Fibroblast of lung (primary cell): ENCODE data around the gene ADIRF. TPM values are rescaled to one million over a fixed set of nuclear protein-coding genes. Genes with fewer than 3 reads are reported as not detected.
A peak's percentile ranks its signal among the peaks of the same experiment; 100 is the strongest.
"Not testable (repeated sequence)": the region's sequence is repeated elsewhere in the genome, so short reads cannot be mapped to it uniquely, and the experiment has no call there.

ENCODE experiments used
- DNase-seq, 2 donors: peaks; one replicate each; pipeline versions ENCODE4 v3.0.0 to v3.0.0-alpha.2; 2010; ENCODE audit warnings: low read depth in 2 of 2
- H2AFZ ChIP-seq: 2 replicates; pipeline ENCODE4 v1.5.1; 2012; ENCODE audit warnings: low read length, control low read depth, inconsistent platforms
- H3K27ac ChIP-seq: 2 replicates; pipeline ENCODE4 v1.5.1; 2011; ENCODE audit warnings: low read length, control low read depth; ENCODE audit not compliant: insufficient read depth
- H3K27me3 ChIP-seq: 2 replicates; pipeline ENCODE4 v1.5.1; 2011; ENCODE audit warnings: mild to moderate bottlenecking, low read length; ENCODE audit not compliant: control insufficient read depth, insufficient read depth
- H3K36me3 ChIP-seq: 2 replicates; pipeline ENCODE4 v1.5.1; 2011; ENCODE audit warnings: low read length; ENCODE audit not compliant: control insufficient read depth, insufficient read depth
- H3K4me1 ChIP-seq: 2 replicates; pipeline ENCODE4 v1.5.1; 2011; ENCODE audit warnings: low read length; ENCODE audit not compliant: control insufficient read depth, insufficient read depth; ENCODE audit errors: extremely low read depth
- H3K4me2 ChIP-seq: 2 replicates; pipeline ENCODE4 v1.5.1; 2011; ENCODE audit warnings: low read length, control low read depth; ENCODE audit not compliant: insufficient read depth; ENCODE audit errors: extremely low read depth
- H3K4me3 ChIP-seq, 4 experiments: fragments of 200-600 bp in 1 of 4; sonication (generic) in 1 of 4; replicated peaks in 1 of 4; 2 replicates each; pipeline ENCODE4 v1.5.1; 2011 to 2016; ENCODE audit warnings: low read length in 4 of 4, low read depth in 3 of 4, mild to moderate bottlenecking in 3 of 4, control low read depth in 2 of 4, inconsistent platforms in 1 of 4, mixed read lengths in 1 of 4; ENCODE audit not compliant: insufficient read depth in 1 of 4; ENCODE audit errors: control extremely low read depth in 1 of 4
- H3K79me2 ChIP-seq: 2 replicates; pipeline ENCODE4 v1.5.1; 2012; ENCODE audit warnings: mild to moderate bottlenecking, low read length, inconsistent platforms; ENCODE audit not compliant: control insufficient read depth, insufficient read depth
- H3K9ac ChIP-seq: 2 replicates; pipeline ENCODE4 v1.5.1; 2011; ENCODE audit warnings: mild to moderate bottlenecking, low read length, control low read depth; ENCODE audit not compliant: insufficient read depth
- H3K9me3 ChIP-seq: 2 replicates; pipeline ENCODE4 v1.5.1; 2012; ENCODE audit warnings: low read depth, low read length; ENCODE audit not compliant: control insufficient read depth, insufficient read depth
- H4K20me1 ChIP-seq: 2 replicates; pipeline ENCODE4 v1.5.1; 2011; ENCODE audit warnings: low read length; ENCODE audit not compliant: control insufficient read depth, insufficient read depth; ENCODE audit errors: extremely low read depth
- EZH2 ChIP-seq: IDR thresholded peaks from 2 replicates; pipeline ENCODE4 v1.5.1; 2012; ENCODE audit warnings: low read length, control low read depth, mild to moderate bottlenecking; ENCODE audit errors: missing control alignments
- polyA plus RNA-seq, 2 donors: library from polyadenylated mRNA; depleted of rRNA in 1 of 2; stranded (reverse) in 1 of 2; unstranded in 1 of 2; fragments of >200 nt; gene quantifications; 2 replicates each; pipeline ENCODE4 v1.2.1, GENCODE V29; 2011 to 2012; ENCODE audit warnings: missing spikeins in 1 of 2
- total RNA-seq: library from RNA; depleted of rRNA; stranded (reverse); fragments of >200 nt; gene quantifications from 2 replicates; pipeline ENCODE4 v1.2.1, GENCODE V29; 2014
- TF ChIP-seq, protein P1 (sequence below), 2 donors: IDR thresholded peaks in 1 of 2; conservative IDR thresholded peaks in 1 of 2; 1 replicate in 1 of 2; 2 replicates in 1 of 2; pipeline ENCODE4 v1.5.1; 2011 to 2012; ENCODE audit warnings: low read length in 2 of 2, control low read depth in 1 of 2, inconsistent platforms in 1 of 2, low read depth in 1 of 2, mild to moderate bottlenecking in 1 of 2

ADIRF gene
- total and polyA plus RNA-seq, 2 donors (not counting 1 experiment from before 2014, with no cell fraction given): 39.4 to 142 TPM

DNA sequence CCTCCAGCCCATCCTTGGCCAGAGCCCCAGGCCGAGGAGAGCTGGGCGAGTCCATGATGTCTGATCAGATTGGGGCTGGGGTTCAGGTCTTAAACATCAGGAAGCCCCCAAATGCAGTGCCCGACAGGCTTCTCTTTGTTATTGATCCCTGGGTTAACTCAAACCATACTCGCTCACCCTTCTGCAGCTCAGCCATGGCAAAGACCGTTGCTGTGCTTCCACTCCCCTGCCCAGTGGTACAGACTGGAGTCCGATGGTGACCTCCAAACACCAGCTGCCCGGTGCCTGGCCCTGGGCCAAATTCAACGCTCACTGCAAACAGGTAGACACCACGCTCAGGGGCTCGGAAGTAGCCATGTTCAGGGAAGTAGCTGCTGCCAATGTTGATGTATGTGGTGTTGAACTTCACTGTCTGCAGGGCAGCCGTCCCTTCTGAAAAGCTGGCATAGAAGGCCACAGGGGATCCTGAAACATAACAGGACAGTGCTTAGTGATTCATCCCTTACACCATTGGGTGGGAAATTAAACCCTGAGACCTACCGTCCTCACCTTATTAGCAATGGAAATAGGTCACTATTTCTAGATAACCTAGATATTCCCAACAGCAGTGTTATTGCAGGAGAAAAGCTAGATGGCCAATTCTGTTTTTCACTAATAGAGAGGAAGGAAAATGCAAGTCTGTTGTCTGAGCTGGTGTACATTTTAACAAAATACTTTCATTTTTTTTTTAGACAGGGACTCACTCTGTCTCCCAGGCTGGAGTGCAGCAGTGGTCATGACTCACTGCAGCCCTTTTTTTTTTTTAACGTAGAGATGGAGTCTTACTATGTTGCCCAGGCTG is 31.4 kb upstream of the ADIRF start:
- H3K79me2 ChIP-seq: no peaks in the 10 kb centered on the region
- peak; percentile 49 to 55 for DNase-seq
- H3K27ac ChIP-seq: no peak overlapping the region

DNA sequence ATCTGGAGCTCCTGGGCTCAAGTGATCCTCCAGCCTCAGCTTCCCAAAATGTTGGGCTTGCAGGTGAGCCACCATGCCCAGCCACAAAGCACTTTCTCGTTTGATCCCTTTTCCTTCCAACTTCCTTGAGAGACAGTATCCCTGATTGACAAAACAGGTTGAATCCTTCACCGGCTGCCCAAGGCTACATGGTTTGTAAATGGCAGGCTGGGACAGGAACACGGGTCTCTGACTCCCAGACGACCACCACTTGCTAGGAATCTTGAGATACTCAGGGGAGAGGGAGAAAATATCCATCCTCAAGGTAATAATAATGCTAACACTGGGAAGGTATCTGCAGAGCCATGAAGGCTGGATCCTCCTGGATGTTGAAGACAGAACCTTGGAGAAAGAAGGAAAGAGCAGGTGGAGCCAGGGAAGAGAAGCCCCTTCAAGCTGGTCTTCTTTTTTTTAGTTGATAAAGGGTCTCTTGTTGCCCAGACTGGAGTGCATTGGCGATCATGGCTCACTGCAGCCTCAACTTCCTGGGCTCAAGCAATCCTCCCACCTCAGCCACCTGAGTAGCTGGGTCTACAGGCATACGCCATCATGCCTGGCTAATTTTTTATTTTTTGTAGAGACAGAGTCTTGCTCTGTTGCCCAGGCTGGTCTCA is 30.7 kb upstream of the ADIRF start:
- TF ChIP-seq, protein P1, sequence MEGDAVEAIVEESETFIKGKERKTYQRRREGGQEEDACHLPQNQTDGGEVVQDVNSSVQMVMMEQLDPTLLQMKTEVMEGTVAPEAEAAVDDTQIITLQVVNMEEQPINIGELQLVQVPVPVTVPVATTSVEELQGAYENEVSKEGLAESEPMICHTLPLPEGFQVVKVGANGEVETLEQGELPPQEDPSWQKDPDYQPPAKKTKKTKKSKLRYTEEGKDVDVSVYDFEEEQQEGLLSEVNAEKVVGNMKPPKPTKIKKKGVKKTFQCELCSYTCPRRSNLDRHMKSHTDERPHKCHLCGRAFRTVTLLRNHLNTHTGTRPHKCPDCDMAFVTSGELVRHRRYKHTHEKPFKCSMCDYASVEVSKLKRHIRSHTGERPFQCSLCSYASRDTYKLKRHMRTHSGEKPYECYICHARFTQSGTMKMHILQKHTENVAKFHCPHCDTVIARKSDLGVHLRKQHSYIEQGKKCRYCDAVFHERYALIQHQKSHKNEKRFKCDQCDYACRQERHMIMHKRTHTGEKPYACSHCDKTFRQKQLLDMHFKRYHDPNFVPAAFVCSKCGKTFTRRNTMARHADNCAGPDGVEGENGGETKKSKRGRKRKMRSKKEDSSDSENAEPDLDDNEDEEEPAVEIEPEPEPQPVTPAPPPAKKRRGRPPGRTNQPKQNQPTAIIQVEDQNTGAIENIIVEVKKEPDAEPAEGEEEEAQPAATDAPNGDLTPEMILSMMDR (conservative IDR thresholded peaks at IDR 0.05 in 1 of 2, IDR thresholded peaks at IDR 0.05 in 1 of 2; ENCODE audit: low read depth in 1 of 2, low read length in 2 of 2): no peak
- TF ChIP-seq EZH2: no peak
- Histone ChIP-seq H3K79me2 (no peaks in the 10 kb centered on the region), H3K9ac (no peak overlapping the region), H3K36me3 (peaks cover 2% of the 10 kb centered on the region), H3K27me3 (no peaks in the 10 kb centered on the region), H3K9me3 (no peaks in the 10 kb centered on the region), H3K4me3 (no peak overlapping the region), H3K27ac (no peak overlapping the region), H3K4me2 (no peak overlapping the region), H4K20me1 (no peaks in the 10 kb centered on the region), H2AFZ (no peak overlapping the region), H3K4me1 (peaks cover 3% of the 10 kb centered on the region)
- DNase-seq: no peak

More for the DNA sequence above, 31.4 kb upstream of the ADIRF start:
- H3K9ac ChIP-seq: no peak overlapping the region
- H2AFZ ChIP-seq: no peak overlapping the region
- no peak overlapping the region for H3K4me3 ChIP-seq
- TF ChIP-seq EZH2: no peak
- TF ChIP-seq, protein P1 (conservative IDR thresholded peaks at IDR 0.05 in 1 of 2, IDR thresholded peaks at IDR 0.05 in 1 of 2; ENCODE audit: low read depth in 1 of 2, low read length in 2 of 2): no peak
- peak overlapping the region; percentile 36 for H3K4me2 ChIP-seq
- no peaks in the 10 kb centered on the region for H3K9me3 ChIP-seq
- peaks cover 2% of the 10 kb centered on the region for H3K36me3 ChIP-seq
- H3K4me1 ChIP-seq: peaks cover 3% of the 10 kb centered on the region
- no peaks in the 10 kb centered on the region for H3K27me3 ChIP-seq
- no peaks in the 10 kb centered on the region for H4K20me1 ChIP-seq

DNA sequence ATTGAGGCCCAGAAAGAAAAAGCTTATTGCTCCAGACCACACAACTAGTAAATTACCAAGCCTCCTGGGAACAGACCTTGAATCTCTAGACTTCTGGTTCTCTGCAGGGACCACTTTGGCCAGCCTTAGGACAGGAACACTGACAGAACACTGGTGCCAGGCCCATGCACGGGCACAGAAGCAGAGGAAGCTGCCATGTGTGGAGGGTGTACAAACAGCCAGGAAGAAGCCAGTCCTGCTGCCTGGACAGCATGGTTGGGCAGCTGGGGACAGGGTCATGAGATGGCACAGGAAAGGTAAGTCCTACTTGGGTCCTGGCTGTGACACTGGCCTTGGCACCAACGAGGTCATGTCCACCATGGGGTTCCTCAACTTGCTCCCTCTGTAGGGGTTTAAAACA is 30.0 kb upstream of the ADIRF start:
- Histone ChIP-seq H3K27me3 (no peaks in the 10 kb centered on the region), H3K4me3 (no peak overlapping the region), H3K4me2 (no peak overlapping the region), H3K36me3 (peaks cover 2% of the 10 kb centered on the region), H3K9ac (no peak overlapping the region), H2AFZ (no peak overlapping the region), H3K9me3 (no peaks in the 10 kb centered on the region), H4K20me1 (no peaks in the 10 kb centered on the region), H3K79me2 (no peaks in the 10 kb centered on the region), H3K4me1 (peaks cover 3% of the 10 kb centered on the region), H3K27ac (no peak overlapping the region)
- DNase-seq: no peak
- TF ChIP-seq, protein P1 (conservative IDR thresholded peaks at IDR 0.05 in 1 of 2, IDR thresholded peaks at IDR 0.05 in 1 of 2; ENCODE audit: low read depth in 1 of 2, low read length in 2 of 2): no peak

DNA sequence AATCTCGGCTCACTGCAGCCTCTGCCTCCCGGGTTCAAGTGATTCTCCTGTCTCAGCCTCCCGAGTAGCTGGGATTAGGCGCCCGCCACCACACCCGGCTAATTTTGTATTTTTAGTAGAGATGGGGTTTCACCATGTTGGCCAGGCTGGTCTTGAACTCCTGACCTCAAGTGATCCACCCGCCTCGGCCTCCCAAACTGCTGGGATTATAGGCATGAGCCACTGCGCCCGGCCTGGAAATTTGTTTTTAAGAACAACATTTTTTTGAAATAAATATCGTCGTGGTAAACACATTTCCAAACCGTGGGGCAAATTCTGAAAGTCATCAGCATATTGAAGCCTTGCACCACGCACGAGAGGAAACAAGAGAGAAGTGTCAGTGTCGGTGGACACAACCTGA is 28.2 kb upstream of the ADIRF start:
- H3K9me3 ChIP-seq, H2AFZ ChIP-seq, H3K36me3 ChIP-seq, H3K4me2 ChIP-seq, H3K4me1 ChIP-seq, H3K9ac ChIP-seq, H3K27me3 ChIP-seq, H3K79me2 ChIP-seq, H4K20me1 ChIP-seq, DNase-seq, H3K27ac ChIP-seq, H3K4me3 ChIP-seq: not testable (repeated sequence)
